CD4-positive, alpha-beta T cell (primary cell): Measurements from ENCODE around the gene ELMO1. TPM values are rescaled to one million over a fixed set of nuclear protein-coding genes. Genes with fewer than 3 reads are reported as not detected.

Experiments used
- ATAC-seq: fragments of 200-7000 bp; cut with Tn5 transposase; one replicate; pipeline ENCODE4 v1.10.0; 2022; ENCODE audit warnings: mild to moderate bottlenecking; ENCODE audit not compliant: poor library complexity
- CTCF ChIA-PET: fragments of 350-600 bp; sonication (Branson Sonifier 250); formaldehyde crosslinking; loops from one replicate; lab custom pipeline; 2021; ENCODE audit warnings: antibody characterized with exemption, inconsistent platforms; lab: Charles Lee
- POLR2A ChIA-PET: fragments of 350-600 bp; sonication (Branson Sonifier 250); formaldehyde crosslinking; loops from one replicate; lab custom pipeline; 2021; ENCODE audit warnings: antibody characterized with exemption, inconsistent platforms; lab: Charles Lee
- DNase-seq, 14 experiments: peaks; one replicate each; pipeline ENCODE4 v3.0.0-alpha.2; 2013 to 2020; ENCODE audit warnings: mixed read lengths in 2 of 14
- H3K27ac ChIP-seq, 2 donors: one replicate each; pipeline versions ENCODE4 v1.5.1 to v1.7.0; 2013; ENCODE audit warnings: low read length in 2 of 2, low read depth in 1 of 2, mild to moderate bottlenecking in 1 of 2
- H3K27me3 ChIP-seq, 2 experiments: 1 replicate in 1 of 2; 2 replicates in 1 of 2; pipeline versions ENCODE4 v1.6.1 to v1.7.0; 2013; ENCODE audit warnings: low read length in 2 of 2, control low read depth in 1 of 2, mild to moderate bottlenecking in 1 of 2, moderate library complexity in 1 of 2; ENCODE audit not compliant: insufficient read depth in 2 of 2, control insufficient read depth in 1 of 2
- H3K36me3 ChIP-seq: one replicate; pipeline ENCODE4 v1.6.1; 2013; ENCODE audit warnings: low read length, control low read depth; ENCODE audit not compliant: insufficient read depth
- H3K4me1 ChIP-seq: one replicate; pipeline ENCODE4 v1.6.1; 2013; ENCODE audit warnings: low read length, control low read depth; ENCODE audit not compliant: insufficient read depth
- H3K4me3 ChIP-seq: one replicate; pipeline ENCODE4 v1.5.1; 2013; ENCODE audit warnings: mild to moderate bottlenecking, low read length, moderate library complexity
- H3K9me3 ChIP-seq, 2 experiments: 1 replicate in 1 of 2; 2 replicates in 1 of 2; pipeline versions ENCODE4 v1.6.1 to v1.7.0; 2013; ENCODE audit warnings: low read length in 2 of 2, mild to moderate bottlenecking in 2 of 2, control low read depth in 1 of 2, moderate library complexity in 1 of 2; ENCODE audit not compliant: control insufficient read depth in 1 of 2, insufficient read depth in 1 of 2
- H3K27ac Mint-ChIP-seq: one replicate; pipeline ENCODE4 v1.8.0; 2020; ENCODE audit warnings: mixed read lengths
- H3K27me3 Mint-ChIP-seq: one replicate; pipeline ENCODE4 v1.8.0; 2021; ENCODE audit warnings: mixed read lengths
- H3K36me3 Mint-ChIP-seq: one replicate; pipeline ENCODE4 v1.8.0; 2021; ENCODE audit warnings: low read depth, mixed read lengths
- H3K4me1 Mint-ChIP-seq: one replicate; pipeline ENCODE4 v1.8.0; 2021; ENCODE audit warnings: low read depth, mixed read lengths
- H3K4me3 Mint-ChIP-seq: one replicate; pipeline ENCODE4 v1.8.0; 2020; ENCODE audit warnings: mild to moderate bottlenecking, mixed read lengths
- H3K9me3 Mint-ChIP-seq: one replicate; pipeline ENCODE4 v1.8.0; 2020; ENCODE audit warnings: mixed read lengths
- CTCF ChIP-seq: fragments of 200-600 bp; IDR thresholded peaks from one replicate; pipeline ENCODE4 v1.8.0; 2022; ENCODE audit warnings: antibody characterized with exemption, mild to moderate bottlenecking
- intact Hi-C, 2 experiments: fragments of 100-400 bp; cut with DNase I in 1 of 2; cut with micrococcal nuclease in 1 of 2; formaldehyde crosslinking; loops; one replicate each; pipeline versions ENCODE4 v1.15.1 to v1.9.0; 2023 to 2025; cut with DNase I, micrococcal nuclease
- total RNA-seq, 174 experiments: library from RNA in 2 of 174; stranded (reverse) in 2 of 174; gene quantifications; one replicate each; pipeline ENCODE4 v1.2.3 and lab custom pipeline; 2021 to 2026

Gene ELMO1
- total RNA-seq, 2 experiments from 2014 or later, result 117 to 120 TPM

DNA sequence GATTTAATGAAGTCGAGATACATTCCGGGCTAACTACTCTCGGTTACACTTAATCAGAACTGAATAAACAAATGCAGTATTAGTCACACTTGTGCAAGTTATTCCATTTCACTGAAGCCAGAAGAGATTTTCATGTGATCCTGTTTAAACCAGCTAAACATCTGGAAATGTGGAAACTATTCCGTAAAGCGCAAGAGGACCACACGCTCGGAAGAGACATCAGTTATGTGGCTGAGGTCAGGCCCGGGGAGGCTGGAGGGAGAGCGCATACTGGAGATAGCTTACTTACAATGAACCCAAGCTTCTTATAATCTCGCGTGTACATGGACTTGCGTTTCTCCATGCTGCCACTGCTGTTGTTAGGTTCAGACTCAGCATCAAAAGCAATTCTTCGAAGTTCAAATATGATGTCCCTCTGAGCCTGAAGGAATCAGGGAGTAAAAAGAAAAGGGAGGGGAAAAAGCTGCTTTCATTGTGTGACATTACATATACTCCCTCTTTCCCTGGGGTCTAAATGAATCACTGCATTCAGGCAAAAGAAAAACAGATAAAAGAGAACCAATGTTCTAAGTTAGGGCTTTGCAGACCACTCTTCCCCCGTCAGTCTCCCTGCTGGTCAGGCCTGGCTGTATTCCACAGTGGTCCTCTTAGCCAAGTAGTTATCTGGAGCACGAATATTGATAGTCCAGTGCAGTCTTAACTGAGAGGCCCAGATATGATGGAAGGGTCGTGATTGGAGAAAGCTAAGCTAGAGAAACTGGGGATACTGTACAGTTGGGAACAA, 237.4 kb downstream of the ELMO1 start:
- CTCF ChIA-PET, result interaction anchor here (1.2 kb wide), 1 partner anchor 142 kb away, joined by 4 read pairs; no protein-coding TSS in a partner anchor
- no peak for ATAC-seq

GRCh38 chr7:37209195-37209594, 239.5 kb downstream of the ELMO1 start:
- no peaks in the 10 kb centered on the region for H3K9me3 ChIP-seq
- no peaks in the 10 kb centered on the region for H3K9me3 Mint-ChIP-seq
- CTCF ChIA-PET, result interaction anchor here (1.1 to 1.3 kb wide), 3 partner anchors 9 to 721 kb away, joined by 3 read pairs; no protein-coding TSS in a partner anchor
- ATAC-seq (no peak), DNase-seq (no peak)
- intact Hi-C loops, result no loop called here
- no peaks in the 10 kb centered on the region for H3K4me1 ChIP-seq
- H3K4me3 Mint-ChIP-seq, result no peak overlapping the region
- peak overlapping the region; percentile 72 for H3K27ac Mint-ChIP-seq
- H3K27me3 ChIP-seq, result no peaks in the 10 kb centered on the region
- H3K27ac ChIP-seq, result no peak overlapping the region
- H3K4me3 ChIP-seq, result no peak overlapping the region
- POLR2A ChIA-PET, result no interaction called here
- peaks cover 4% of the 10 kb centered on the region for H3K4me1 Mint-ChIP-seq
- H3K36me3 ChIP-seq, result peaks cover 62% of the 10 kb centered on the region
- no peaks in the 10 kb centered on the region for H3K27me3 Mint-ChIP-seq
- TF ChIP-seq CTCF, result no peak
- H3K36me3 Mint-ChIP-seq, result peaks cover 96% of the 10 kb centered on the region

More for the DNA sequence above, 237.4 kb downstream of the ELMO1 start:
- POLR2A ChIA-PET, result no interaction called here
- Mint-ChIP-seq H3K27me3 (no peaks in the 10 kb centered on the region), H3K9me3 (no peaks in the 10 kb centered on the region), H3K4me1 (peaks cover 8% of the 10 kb centered on the region), H3K4me3 (no peak overlapping the region), H3K36me3 (peaks cover 96% of the 10 kb centered on the region), H3K27ac (peak overlapping the region; percentile 76)
- Histone ChIP-seq H3K27ac (no peak overlapping the region), H3K4me1 (no peaks in the 10 kb centered on the region), H3K27me3 (no peaks in the 10 kb centered on the region), H3K36me3 (peaks cover 58% of the 10 kb centered on the region), H3K9me3 (no peaks in the 10 kb centered on the region), H3K4me3 (no peak overlapping the region)
- no peak for DNase-seq
- intact Hi-C loops, result no loop called here
- no peak for TF ChIP-seq CTCF

- Histone ChIP-seq H3K27ac (no peak overlapping the region), H3K36me3 (peaks cover 61% of the 10 kb centered on the region), H3K27me3 (no peaks in the 10 kb centered on the region), H3K4me3 (no peak overlapping the region), H3K4me1 (no peaks in the 10 kb centered on the region), H3K9me3 (no peaks in the 10 kb centered on the region)
- ChIA-PET POLR2A (interaction anchor here (0.7 kb wide), 1 partner anchor 737 kb away, joined by 3 read pairs; no protein-coding TSS in a partner anchor), CTCF (interaction anchor here (0.8 to 1.1 kb wide), 3 partner anchors 135 to 145 kb away, joined by 3 read pairs; no protein-coding TSS in a partner anchor)
- Mint-ChIP-seq H3K4me1 (peaks cover 4% of the 10 kb centered on the region), H3K27ac (peak overlapping the region; percentile 72), H3K9me3 (no peaks in the 10 kb centered on the region), H3K27me3 (no peaks in the 10 kb centered on the region), H3K36me3 (peaks cover 96% of the 10 kb centered on the region), H3K4me3 (no peak overlapping the region)
- TF ChIP-seq CTCF, result no peak
- ATAC-seq (peak; percentile 49), DNase-seq (peak in 12 of 14 experiments; percentile 10 to 61 (median 24))
- intact Hi-C loops, result no loop called here
Measured at GRCh38 chr7:37208528-37208927, 240.1 kb downstream of the ELMO1 start.
